COLO829 (cell line): Measurements from ENCODE around the gene PPP2R1B.
"Not testable (repeated sequence)": the region's sequence is repeated elsewhere in the genome, so short reads cannot be mapped to it uniquely, and the experiment has no call there.

Experiments used
- DNase-seq: peaks from one replicate; pipeline ENCODE4 v3.0.0; 2012; ENCODE audit warnings: low spot score

Gene PPP2R1B

DNA sequence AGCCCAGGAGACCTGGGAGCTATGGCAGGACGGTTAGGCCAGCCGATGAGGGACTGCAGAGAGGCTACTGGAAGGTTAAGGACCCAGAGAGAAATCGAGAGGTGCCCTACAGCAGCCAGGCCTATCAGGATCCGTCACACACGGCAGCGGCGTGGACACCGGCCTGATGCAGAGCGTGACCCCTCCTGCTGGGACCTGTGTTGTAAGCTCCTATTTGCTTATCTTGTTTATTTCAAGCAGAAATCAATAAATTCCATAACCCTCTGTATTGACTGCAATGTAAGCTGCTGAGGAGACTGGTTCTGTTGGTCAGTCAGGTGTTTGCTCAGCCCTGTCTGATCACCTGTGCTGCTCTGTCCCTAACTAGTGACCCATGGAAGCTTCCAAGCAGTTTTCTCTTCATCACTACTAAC is 39.9 kb downstream of the PPP2R1B start:
- no peak for DNase-seq

GRCh38 chr11:111725621-111726020 is 40.6 kb downstream of the PPP2R1B start:
- DNase-seq = no peak

GRCh38 chr11:111724615-111725129 is 41.5 kb downstream of the PPP2R1B start:
- no peak for DNase-seq

GRCh38 chr11:111723595-111723994 is 42.6 kb downstream of the PPP2R1B start:
- DNase-seq = no peak

DNA sequence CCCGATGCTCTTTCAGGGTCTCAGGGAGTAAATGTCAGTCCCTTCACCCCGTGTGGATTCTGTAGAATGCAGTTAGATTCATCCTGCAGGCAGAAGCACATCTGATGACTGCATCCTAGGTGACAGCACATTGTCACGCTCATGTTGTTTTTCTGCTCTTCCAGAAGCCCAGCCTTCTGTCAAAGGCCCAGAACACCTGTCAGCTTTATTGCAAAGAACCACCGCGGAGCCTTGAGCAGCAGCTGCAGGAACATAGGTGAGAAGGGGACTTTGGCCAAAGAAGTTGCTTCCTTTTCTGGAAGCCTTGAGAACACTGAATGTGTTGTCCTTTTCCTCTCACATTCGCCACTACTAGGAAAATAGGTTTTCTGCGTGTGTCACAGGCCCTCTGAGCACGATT is 43.7 kb downstream of the PPP2R1B start:
- no peak for DNase-seq

DNA sequence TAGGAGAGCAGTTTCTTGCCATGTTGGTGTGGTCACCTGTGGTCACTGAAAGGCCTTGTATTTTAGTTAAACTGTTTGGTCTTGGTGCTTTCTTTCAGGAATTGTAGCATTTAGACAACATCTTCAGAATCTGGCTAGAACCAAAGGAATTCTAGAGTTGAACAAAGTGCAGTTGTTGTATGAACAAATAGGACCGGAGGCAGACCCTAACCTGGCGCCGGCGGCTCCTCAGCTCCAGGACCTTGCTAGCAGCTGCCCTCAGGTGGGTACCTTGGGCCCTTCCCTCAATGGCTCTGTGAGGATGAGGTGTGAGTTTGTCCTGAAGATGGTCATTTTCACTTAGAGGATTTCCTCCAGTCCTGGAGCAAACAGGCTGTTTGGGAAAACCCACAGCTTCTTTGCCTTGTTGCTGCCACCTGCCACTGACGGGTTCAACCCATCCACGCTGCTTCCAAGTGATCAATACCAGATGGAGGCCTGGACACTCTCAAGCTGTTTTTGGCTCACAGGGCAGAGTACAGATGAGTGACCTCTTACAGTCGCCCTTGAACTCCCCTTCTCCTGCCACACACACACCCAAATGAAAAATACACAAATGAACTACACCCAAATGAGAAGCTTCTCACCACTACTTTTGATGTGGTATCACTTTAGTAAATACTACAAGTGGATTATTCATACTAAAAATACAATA is 45.2 kb downstream of the PPP2R1B start:
- DNase-seq = no peak

DNA sequence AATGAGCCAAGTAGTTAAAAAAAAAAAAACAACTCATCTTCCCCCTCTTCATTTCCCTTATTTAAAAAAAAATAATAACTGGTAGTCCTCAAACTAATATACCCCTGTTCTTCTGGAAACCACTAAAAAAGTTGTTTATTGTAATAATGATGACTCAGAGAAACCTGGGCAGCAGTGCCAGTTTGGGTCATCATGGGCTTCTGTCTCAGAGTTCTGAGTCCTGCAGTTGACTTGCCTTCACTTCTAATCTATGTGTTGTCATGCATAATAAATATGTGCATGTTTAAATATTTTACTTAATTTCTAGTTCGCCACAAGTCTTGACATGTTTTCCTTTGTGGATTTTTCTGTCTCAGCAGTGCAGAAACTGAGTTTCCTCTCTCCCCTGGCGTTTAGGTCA is 46.8 kb downstream of the PPP2R1B start:
- DNase-seq = no peak

- no peak for DNase-seq
Observed at GRCh38 chr11:111718859-111719258, 47.3 kb downstream of the PPP2R1B start.

GRCh38 chr11:111718436-111718835 is 47.8 kb downstream of the PPP2R1B start:
- DNase-seq = no peak

DNA sequence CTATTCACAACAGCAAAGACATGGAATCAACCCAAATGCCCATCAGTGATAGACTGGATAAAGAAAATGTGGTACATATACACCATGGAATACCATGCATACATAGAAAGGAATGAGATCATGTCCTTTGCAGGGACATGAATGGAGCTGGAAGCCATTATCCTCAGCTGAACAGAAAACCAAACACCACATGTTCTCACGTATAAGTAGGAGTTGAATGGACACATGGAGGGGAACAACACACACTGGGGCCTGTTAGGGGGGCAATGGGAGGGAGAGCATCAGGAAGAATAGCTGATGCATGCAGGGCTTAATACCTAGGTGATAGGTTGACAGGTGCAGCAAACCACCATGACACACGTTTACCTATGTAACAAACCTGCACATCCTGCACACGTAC is 48.5 kb downstream of the PPP2R1B start:
- DNase-seq = not testable (repeated sequence)

DNA sequence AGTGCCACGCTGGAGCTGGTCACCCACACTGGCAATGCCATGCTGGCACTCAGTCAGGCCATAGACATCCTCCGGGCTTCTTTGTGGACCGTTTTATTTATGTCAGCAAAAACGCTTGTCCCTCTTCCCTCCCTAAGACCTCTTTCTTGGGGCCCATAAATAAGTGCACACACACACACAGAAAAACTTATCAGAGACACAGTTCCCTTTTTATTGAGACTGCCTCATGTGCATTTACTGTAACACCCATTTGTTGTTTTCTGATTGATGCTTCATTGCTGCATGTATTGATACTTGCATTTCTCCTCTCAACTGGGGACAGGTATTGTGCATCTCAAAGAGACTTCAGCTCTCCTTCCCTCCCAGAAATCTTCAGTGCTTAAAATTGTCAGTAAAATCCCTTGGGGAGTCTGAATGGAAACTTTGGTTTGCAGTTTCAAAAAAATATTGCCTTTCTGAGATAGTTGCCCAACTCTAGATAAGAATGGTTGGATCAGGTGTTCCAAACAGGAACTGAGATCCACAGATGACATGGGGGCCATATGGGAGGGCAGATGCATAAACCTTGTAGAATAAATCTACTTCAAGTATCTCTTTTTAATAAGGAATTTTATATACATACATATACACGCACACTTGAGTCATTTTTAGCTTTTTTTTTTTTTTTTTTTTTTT is 50.9 kb downstream of the PPP2R1B start:
- no peak for DNase-seq

- DNase-seq = no peak
Observed at GRCh38 chr11:111714522-111714921, 51.7 kb downstream of the PPP2R1B start.

DNA sequence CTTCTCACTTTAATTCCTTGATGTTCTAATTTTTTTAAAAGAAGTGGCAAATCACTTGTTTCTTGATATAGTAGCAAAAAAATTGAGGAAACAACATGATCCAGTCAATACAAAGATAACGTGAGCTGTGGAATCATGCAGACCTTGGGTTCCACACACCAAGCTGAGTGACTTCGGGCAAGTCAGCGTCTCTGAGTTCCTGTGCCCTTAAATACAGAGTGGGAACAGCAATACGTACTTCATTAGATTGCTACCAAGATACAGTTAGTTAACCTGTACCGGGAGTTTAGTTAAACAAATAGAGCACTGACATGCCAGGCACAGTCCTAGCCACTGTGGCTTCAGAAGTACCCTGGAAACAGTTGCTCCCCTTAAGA is 58.5 kb downstream of the PPP2R1B start:
- DNase-seq = no peak

GRCh38 chr11:111707039-111707690 is 59.0 kb downstream of the PPP2R1B start:
- no peak for DNase-seq

- DNase-seq = no peak
Observed at GRCh38 chr11:111703576-111703975, 62.6 kb downstream of the PPP2R1B start.

DNA sequence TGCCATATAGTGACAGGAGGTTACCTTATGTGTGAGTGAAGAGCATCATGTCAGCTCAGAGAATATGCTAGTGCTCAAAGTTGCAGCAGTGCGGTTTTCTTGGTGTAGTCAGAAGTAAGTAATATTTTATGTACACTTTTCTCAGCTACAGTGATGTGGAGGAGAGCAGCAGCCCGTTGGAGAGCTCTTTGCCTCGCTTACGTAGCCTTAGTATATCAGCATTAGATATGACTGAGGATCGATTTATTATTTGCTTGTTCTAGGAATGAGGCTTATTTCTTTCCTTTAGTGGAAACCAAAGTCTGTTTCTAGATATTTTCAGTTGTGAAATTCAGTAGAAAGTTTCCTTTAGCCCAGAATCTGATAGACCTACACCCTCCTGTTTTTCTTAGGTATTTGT is 63.6 kb downstream of the PPP2R1B start:
- DNase-seq = no peak

DNA sequence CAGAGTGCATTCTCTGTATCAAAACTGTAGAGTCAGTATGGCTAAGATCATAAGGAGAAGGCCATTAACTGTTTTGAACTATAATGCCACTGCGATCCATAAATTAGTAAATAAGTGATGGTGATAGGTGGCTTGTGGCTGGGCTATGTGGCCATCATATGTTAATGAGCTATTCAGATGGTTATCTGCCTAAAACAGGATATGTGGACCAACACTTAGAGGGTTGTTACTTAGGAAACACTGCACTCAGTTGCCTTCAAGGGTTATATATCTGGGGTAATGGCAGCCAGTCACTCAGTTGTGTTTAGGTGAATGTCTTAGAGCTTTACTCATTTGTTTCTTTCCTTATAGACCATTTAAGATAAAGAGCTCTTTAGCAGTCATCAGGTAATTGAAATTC is 66.0 kb downstream of the PPP2R1B start:
- no peak for DNase-seq

GRCh38 chr11:111699579-111700156 is 66.5 kb downstream of the PPP2R1B start:
- DNase-seq = no peak

GRCh38 chr11:111698852-111699559 is 67.2 kb downstream of the PPP2R1B start:
- no peak for DNase-seq

GRCh38 chr11:111697933-111698371 is 68.2 kb downstream of the PPP2R1B start:
- DNase-seq = no peak

- no peak for DNase-seq
Observed at GRCh38 chr11:111696556-111696955, 69.6 kb downstream of the PPP2R1B start.

GRCh38 chr11:111694851-111695250 is 71.3 kb downstream of the PPP2R1B start:
- peak; percentile 75 for DNase-seq
